A549 (cell line): ENCODE results near the gene ATF5. TPM values are rescaled to one million over a fixed set of nuclear protein-coding genes. Genes with fewer than 3 reads are reported as not detected.
A peak's percentile ranks its signal among the peaks of the same experiment; 100 is the strongest.

Source experiments
- ATAC-seq, 2 experiments: fragments of 200-7000 bp in 1 of 2; fragments of >200 bp in 1 of 2; cut with Nextera tagmentation in 1 of 2; cut with Tn5 transposase in 1 of 2; 3 replicates each; pipeline versions ENCODE4 v1.8.0 to v1.9.1; 2018 to 2020; ENCODE audit warnings: mild to moderate bottlenecking in 1 of 2, moderate library complexity in 1 of 2
- CTCF ChIA-PET: fragments of 300-600 bp; sonication (Branson Sonifier 250); formaldehyde crosslinking; extraction: SDS; loops from one replicate; lab custom pipeline; 2021; ENCODE audit warnings: antibody characterized with exemption, inconsistent platforms; lab: Yijun Ruan, JAX
- POLR2A ChIA-PET: fragments of 350-600 bp; formaldehyde crosslinking; extraction: SDS; loops from one replicate; lab custom pipeline; 2021; ENCODE audit warnings: antibody characterized with exemption, inconsistent platforms; lab: Yijun Ruan, JAX
- DNase-seq, 2 experiments: peaks; one replicate each; pipeline versions ENCODE4 v3.0.0 to v3.0.0-alpha.2; 2011 to 2016; ENCODE audit warnings: low read depth in 1 of 2, low spot score in 1 of 2
- FAIRE-seq: peaks from 2 replicates; lab custom pipeline; 2011; peaks lifted over from hg19 to GRCh38; lab: Jason Lieb, UNC
- H3K27ac ChIP-seq, 2 experiments: fragments of >200 bp; sonication (Bioruptor Twin); formaldehyde crosslinking; 3 replicates each; pipeline ENCODE4 v1.5.1; 2016 to 2017
- H3K4me1 ChIP-seq: fragments of >200 bp; sonication (Bioruptor Twin); formaldehyde crosslinking; 3 replicates; pipeline ENCODE4 v1.6.1; 2016
- H3K4me2 ChIP-seq: fragments of >200 bp; sonication (Bioruptor Twin); formaldehyde crosslinking; 3 replicates; pipeline ENCODE4 v1.6.1; 2016
- H3K4me3 ChIP-seq: fragments of >200 bp; sonication (Bioruptor Twin); formaldehyde crosslinking; 3 replicates; pipeline ENCODE4 v1.5.1; 2016
- H3K9me3 ChIP-seq: fragments of >200 bp; sonication (Bioruptor Twin); formaldehyde crosslinking; 3 replicates; pipeline ENCODE4 v1.6.1; 2016
- ATOH8 ChIP-seq: fragments of 250-450 bp; sonication (Bioruptor Pico); IDR thresholded peaks from 2 replicates; pipeline ENCODE4 v1.5.0; 2020; ENCODE audit warnings: low read depth, mild to moderate bottlenecking, moderate library complexity
- BHLHE40 ChIP-seq: IDR thresholded peaks from 2 replicates; pipeline ENCODE4 v1.6.1; 2012; ENCODE audit warnings: low read depth, low read length, inconsistent platforms
- CBX8 ChIP-seq: fragments of 200-600 bp; sonication (generic); IDR thresholded peaks from 2 replicates; pipeline ENCODE4 v1.6.1; 2016
- CHD2 ChIP-seq: fragments of 150-350 bp; IDR thresholded peaks from 2 replicates; pipeline ENCODE4 v1.6.1; 2014; ENCODE audit warnings: low read length; ENCODE audit not compliant: partially characterized antibody
- CHD4 ChIP-seq: fragments of 200-600 bp; sonication (generic); IDR thresholded peaks from 2 replicates; pipeline ENCODE4 v1.6.1; 2016; ENCODE audit warnings: antibody characterized with exemption, mild to moderate bottlenecking, borderline replicate concordance
- CTCF ChIP-seq: fragments of >200 bp; sonication (Bioruptor Twin); formaldehyde crosslinking; IDR thresholded peaks from 3 replicates; pipeline ENCODE4 v1.5.1; 2016
- E2F6 ChIP-seq: IDR thresholded peaks from 2 replicates; pipeline ENCODE4 v1.6.1; 2012; ENCODE audit warnings: low read depth, borderline replicate concordance
- FOSB ChIP-seq: fragments of 250-450 bp; sonication (Bioruptor Pico); IDR thresholded peaks from 2 replicates; pipeline ENCODE4 v1.5.0; 2020; ENCODE audit warnings: mild to moderate bottlenecking, moderate library complexity
- GATA3 ChIP-seq: IDR thresholded peaks from 2 replicates; pipeline ENCODE4 v1.6.1; 2012; ENCODE audit warnings: borderline replicate concordance
- HMGXB4 ChIP-seq: fragments of 250-450 bp; sonication (Bioruptor Pico); IDR thresholded peaks from 2 replicates; pipeline ENCODE4 v1.5.0; 2021; ENCODE audit warnings: mild to moderate bottlenecking, moderate library complexity, borderline replicate concordance
- HOXB5 ChIP-seq: fragments of 250-450 bp; sonication (Bioruptor Pico); IDR thresholded peaks from 2 replicates; pipeline ENCODE4 v1.5.0; 2020; ENCODE audit warnings: mild to moderate bottlenecking, moderate library complexity
- JUN ChIP-seq, 2 experiments: fragments of >200 bp; sonication (Bioruptor Twin); formaldehyde crosslinking; IDR thresholded peaks; 2 replicates in 1 of 2; 3 replicates in 1 of 2; pipeline ENCODE4 v1.6.1; 2016 to 2017
- KDM5A ChIP-seq: fragments of 200-600 bp; sonication (generic); IDR thresholded peaks from 2 replicates; pipeline ENCODE4 v1.6.1; 2016; ENCODE audit warnings: antibody characterized with exemption, mild to moderate bottlenecking
- MAX ChIP-seq: IDR thresholded peaks from 2 replicates; pipeline ENCODE4 v1.6.1; 2012
- NFE2L2 ChIP-seq: fragments of 150-350 bp; conservative IDR thresholded peaks from 2 replicates; pipeline ENCODE4 v1.6.1; 2014; ENCODE audit warnings: low read length
- POLR2A ChIP-seq: IDR thresholded peaks from 2 replicates; pipeline ENCODE4 v1.6.1; 2012; ENCODE audit warnings: mild to moderate bottlenecking, low read length
- RAD21 ChIP-seq, 2 experiments: fragments of >200 bp in 1 of 2; sonication (Bioruptor Twin) in 1 of 2; formaldehyde crosslinking in 1 of 2; IDR thresholded peaks in 1 of 2; conservative IDR thresholded peaks in 1 of 2; 2 replicates in 1 of 2; 3 replicates in 1 of 2; pipeline ENCODE4 v1.6.1; 2012 to 2018; ENCODE audit warnings: inconsistent platforms in 1 of 2
- RCOR1 ChIP-seq: fragments of 150-350 bp; IDR thresholded peaks from 2 replicates; pipeline ENCODE4 v1.6.1; 2014; ENCODE audit warnings: antibody characterized with exemption, low read length, low read depth
- REST ChIP-seq: fragments of 200-600 bp; sonication (generic); IDR thresholded peaks from 2 replicates; pipeline ENCODE4 v1.6.1; 2016; ENCODE audit warnings: antibody characterized with exemption, mild to moderate bottlenecking, moderate library complexity
- RFX5 ChIP-seq: fragments of 450-650 bp; IDR thresholded peaks from 2 replicates; pipeline ENCODE4 v1.7.1; 2014; ENCODE audit warnings: antibody characterized with exemption, mild to moderate bottlenecking, moderate library complexity
- RNF2 ChIP-seq: fragments of 200-600 bp; sonication (generic); IDR thresholded peaks from 2 replicates; pipeline ENCODE4 v1.6.1; 2016; ENCODE audit warnings: low read depth, mild to moderate bottlenecking, antibody characterized with exemption, moderate library complexity, borderline replicate concordance
- SMC3 ChIP-seq: fragments of >200 bp; sonication (Bioruptor Twin); formaldehyde crosslinking; IDR thresholded peaks from 3 replicates; pipeline ENCODE4 v1.6.1; 2018; ENCODE audit warnings: inconsistent platforms
- TFCP2L1 ChIP-seq: fragments of 250-450 bp; sonication (Bioruptor Pico); IDR thresholded peaks from 2 replicates; pipeline ENCODE4 v1.5.0; 2021; ENCODE audit warnings: mild to moderate bottlenecking
- TP53 ChIP-seq: fragments of 250-450 bp; sonication (Bioruptor Pico); IDR thresholded peaks from 2 replicates; pipeline ENCODE4 v1.5.0; 2021; ENCODE audit warnings: mild to moderate bottlenecking, moderate library complexity
- USF2 ChIP-seq: fragments of 450-650 bp; IDR thresholded peaks from 2 replicates; pipeline ENCODE4 v1.6.1; 2014; ENCODE audit warnings: antibody characterized with exemption
- ZC3H11A ChIP-seq: fragments of 450-650 bp; IDR thresholded peaks from 2 replicates; pipeline ENCODE4 v1.6.1; 2014; ENCODE audit warnings: antibody characterized with exemption, mild to moderate bottlenecking
- WGBS: methylation state at CpG from one replicate; pipeline ENCODE4 v1.1.6; 2017; ENCODE audit errors: missing lambda C conversion rate; 5-methylcytosine and 5-hydroxymethylcytosine counted together
- polyA plus RNA-seq, 4 experiments: library from polyadenylated mRNA; depleted of rRNA in 3 of 4; stranded (reverse); fragments of >200 nt; fragmentation: RNase III in 1 of 4; extraction: RNeasy Plus Mini Kit Qiagen cat#74134 plus additional on column Dnase treatment in 1 of 4; gene quantifications; 2 replicates in 3 of 4; 3 replicates in 1 of 4; pipeline ENCODE4 v1.2.3, GENCODE V29; 2011 to 2017

Gene ATF5
- polyA plus RNA-seq, 2 of the 4 experiments (the other 2 are of a cell fraction) = 12.9 to 42.8 TPM

- no peak for TF ChIP-seq RCOR1
- no peak for TF ChIP-seq JUN (IDR thresholded peaks at IDR 0.05)
- no peak for TF ChIP-seq ZC3H11A
- no peak for TF ChIP-seq CHD4
- TF ChIP-seq NFE2L2 = no peak
- TF ChIP-seq SMC3 = no peak
- TF ChIP-seq CHD2 = no peak
These were observed 1.3 kb upstream of the ATF5 start (continued) for GRCh38 chr19:49927526-49928264.

GRCh38 chr19:49929611-49930482 lies 842 bp downstream of the ATF5 start:
- CTCF ChIA-PET = interaction anchor here (0.6 to 3.9 kb wide), 9 partner anchors 8 to 206 kb away, joined by 3 to 26 read pairs (median 4); no protein-coding TSS in a partner anchor
- TF ChIP-seq BHLHE40 (no peak), ATOH8 (CRISPR knock-in tag) (peak; percentile 59; the same call in 1 of the 2 replicates), GATA3 (no peak), TFCP2L1 (peak; percentile 96), CHD2 (no peak), CTCF (no peak), POLR2A (peak; percentile 96), MAX (peak; percentile 98), E2F6 (peak; percentile 89; the same call in 1 of the 2 replicates), CBX8 (no peak), KDM5A (no peak), RAD21 (conservative IDR thresholded peaks at IDR 0.05 in 1 of 2, IDR thresholded peaks at IDR 0.05 in 1 of 2) (no peak), TP53 (no peak; the same call in 1 of the 2 replicates), REST (peak; percentile 44; the same call in 1 of the 2 replicates), RFX5 (no peak), NFE2L2 (no peak), HMGXB4 (CRISPR knock-in tag) (no peak), HOXB5 (0 out of 2 replicates have a peak, but pooled peaks have one; percentile 62), RNF2 (no peak), FOSB (CRISPR knock-in tag) (peak; percentile 53; the same call in 1 of the 2 replicates), USF2 (peak; percentile 32; the same call in 1 of the 2 replicates)

More at GRCh38 chr19:49929611-49930482, 842 bp downstream of the ATF5 start:
- FAIRE-seq = peak; percentile 97
- WGBS = 2% methylated on average over 39 of the region's 43 CpGs
- Histone ChIP-seq H3K4me1 (peaks cover 16% of the 10 kb centered on the region), H3K4me3 (peak overlapping the region; percentile 70), H3K27ac (peak overlapping the region; percentile 95 to 96), H3K4me2 (peak overlapping the region; percentile 82), H3K9me3 (no peaks in the 10 kb centered on the region)
- peak; percentile 98 to 100 for DNase-seq
- POLR2A ChIA-PET = interaction anchor here (0.5 to 2.6 kb wide), 29 partner anchors 8 to 426 kb away, joined by 3 to 30 read pairs (median 4); partner anchors contain the start of genes AKT1S1, AP2A1, FUZ and KCNC3
- peak; percentile 76 to 87 for ATAC-seq
